NOMO-1 treated with dmso at 0.1 percent for 144 hours (cell line): ENCODE measurements around the gene PKN1.
"Not testable (repeated sequence)": the region's sequence is repeated elsewhere in the genome, so short reads cannot be mapped to it uniquely, and the experiment has no call there.

Experiments
- DNase-seq: peaks from one replicate; lab custom pipeline; 2025; ENCODE audit not compliant: unreplicated experiment; lab: John Stamatoyannopoulos, UW

The PKN1 gene

GRCh38 chr19:14428882-14429416 is 4.2 kb upstream of the PKN1 start:
- DNase-seq = no peak

GRCh38 chr19:14430712-14431111 is 2.4 kb upstream of the PKN1 start:
- DNase-seq = no peak

- DNase-seq = no peak
Measured at GRCh38 chr19:14433554-14434501, 722 bp downstream of the PKN1 start.

GRCh38 chr19:14434543-14435319 is 1.6 kb downstream of the PKN1 start:
- peak; percentile 68 for DNase-seq

GRCh38 chr19:14435320-14436050 is 2.4 kb downstream of the PKN1 start:
- no peak for DNase-seq

- DNase-seq = no peak
Measured at GRCh38 chr19:14437578-14438140, 4.6 kb downstream of the PKN1 start.

DNA sequence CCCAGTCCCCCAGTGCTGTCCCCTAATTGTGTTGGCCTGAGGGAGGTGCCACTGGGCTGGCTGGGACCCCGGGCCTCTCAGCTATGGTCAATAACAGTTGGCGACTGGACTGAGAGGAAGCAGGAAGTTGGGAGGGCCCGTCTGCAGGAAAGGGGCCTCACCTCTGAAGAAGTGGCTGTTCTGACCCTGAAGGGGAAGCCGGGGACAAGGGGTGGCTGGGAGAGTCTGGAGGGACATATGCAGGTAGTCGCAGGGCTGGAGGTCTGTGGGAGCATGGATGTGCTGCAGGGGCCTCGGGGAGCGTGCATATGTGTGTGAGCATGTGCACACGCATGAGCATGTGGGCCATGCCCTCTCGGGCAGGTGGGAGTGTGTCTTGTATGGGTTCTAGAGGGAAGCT is 5.9 kb downstream of the PKN1 start:
- DNase-seq = no peak

DNA sequence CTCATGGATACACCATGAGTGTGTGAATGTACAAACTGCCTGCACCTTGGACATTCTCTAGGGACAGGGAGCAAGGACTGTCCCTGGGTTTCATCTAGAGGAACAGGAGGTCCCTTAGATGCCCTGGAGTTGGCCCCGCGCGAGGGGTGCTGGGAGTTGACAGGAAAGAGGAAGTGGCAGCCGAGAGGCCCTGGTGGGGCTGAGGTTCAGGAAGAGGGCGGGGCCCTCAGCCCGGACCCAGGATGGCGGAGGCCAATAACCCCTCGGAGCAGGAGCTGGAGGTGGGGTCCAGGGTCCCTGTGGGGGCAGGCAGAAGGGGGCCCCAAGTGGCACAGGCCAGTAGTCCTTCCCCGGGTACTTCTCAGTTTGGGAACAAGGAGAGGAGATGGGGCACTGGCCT is 6.9 kb downstream of the PKN1 start:
- DNase-seq = peak; percentile 95

GRCh38 chr19:14441041-14441938 is 8.2 kb downstream of the PKN1 start:
- DNase-seq = no peak

- DNase-seq = no peak
Measured at GRCh38 chr19:14442891-14443631, 10.0 kb downstream of the PKN1 start.

GRCh38 chr19:14443632-14444216 is 10.6 kb downstream of the PKN1 start:
- DNase-seq = no peak

- DNase-seq = no peak
Measured at GRCh38 chr19:14446336-14447036, 13.4 kb downstream of the PKN1 start.

DNA sequence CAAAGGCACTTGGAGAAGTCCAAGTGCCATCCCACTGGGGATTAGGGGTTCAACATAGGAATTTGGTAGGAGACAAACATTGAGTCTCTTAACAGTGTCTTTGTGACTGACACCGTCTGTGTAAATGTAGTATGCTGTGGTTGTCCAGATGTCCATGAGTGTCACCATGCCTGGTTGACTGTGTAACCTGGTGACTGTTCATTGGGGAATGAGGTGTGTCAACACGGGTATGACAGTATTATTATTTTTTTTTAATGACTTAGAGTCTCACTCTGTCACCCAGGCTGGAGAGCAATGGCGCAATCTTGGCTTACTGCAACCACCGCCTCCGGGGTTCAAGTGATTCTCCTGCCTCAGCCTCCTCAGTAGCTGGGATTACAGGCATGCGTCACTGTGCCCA is 16.2 kb downstream of the PKN1 start:
- DNase-seq = no peak

- no peak for DNase-seq
Measured at GRCh38 chr19:14450168-14450874, 17.2 kb downstream of the PKN1 start.

- DNase-seq = no peak
Measured at GRCh38 chr19:14450876-14451275, 17.8 kb downstream of the PKN1 start.

GRCh38 chr19:14452303-14452702 is 19.2 kb downstream of the PKN1 start:
- DNase-seq = not testable (repeated sequence)

- DNase-seq = no peak
Measured at GRCh38 chr19:14459703-14460102, 26.6 kb downstream of the PKN1 start.
